ENCODE results near the gene SLC9A9.

The SLC9A9 gene

DNA sequence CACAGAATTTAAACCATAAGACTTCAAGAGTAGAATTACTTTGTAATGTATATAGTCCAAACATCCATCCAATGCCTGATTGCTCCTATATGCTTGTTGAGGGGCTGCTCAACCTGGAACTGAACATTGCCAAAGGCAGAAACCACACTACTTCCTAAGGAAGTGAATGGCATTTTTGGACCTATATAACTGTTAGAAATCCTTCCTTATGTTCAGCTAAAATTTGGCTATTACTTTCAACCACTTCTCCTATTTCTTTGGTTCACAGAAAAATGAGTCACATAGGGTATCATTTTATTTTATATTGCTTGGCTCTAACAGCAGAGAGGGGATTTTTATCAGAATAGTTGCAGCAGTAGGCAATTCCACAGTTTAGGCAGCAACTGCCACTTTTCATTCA is 342.1 kb downstream of the SLC9A9 start:
- DNase-seq (ENCODE audit: low spot score), result no peak

- no peak for DNase-seq (ENCODE audit: low spot score)
Observed at GRCh38 chr3:143503325-143503885, 344.9 kb downstream of the SLC9A9 start.

DNA sequence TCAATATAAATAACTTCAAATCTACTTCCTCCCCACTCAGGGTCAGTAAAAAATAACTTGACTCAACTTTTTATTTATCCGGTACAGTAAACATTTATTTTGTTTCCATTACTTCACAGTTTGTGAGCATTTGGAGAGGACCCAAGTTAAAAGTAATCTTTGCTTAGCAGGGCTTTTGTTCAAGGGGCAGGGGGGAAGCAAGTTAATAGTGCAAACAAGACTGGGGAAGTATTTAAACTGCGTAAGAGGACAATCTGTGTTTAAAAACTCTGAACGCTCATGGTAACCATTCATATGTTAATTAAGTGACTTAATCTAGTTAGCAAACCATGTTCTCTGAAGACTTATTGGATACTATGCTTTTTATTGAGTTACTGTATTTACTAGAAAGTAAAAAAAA is 346.2 kb downstream of the SLC9A9 start:
- DNase-seq (ENCODE audit: low spot score), result no peak

- DNase-seq (ENCODE audit: low spot score), result no peak
Observed at GRCh38 chr3:143497382-143497781, 350.9 kb downstream of the SLC9A9 start.

DNA sequence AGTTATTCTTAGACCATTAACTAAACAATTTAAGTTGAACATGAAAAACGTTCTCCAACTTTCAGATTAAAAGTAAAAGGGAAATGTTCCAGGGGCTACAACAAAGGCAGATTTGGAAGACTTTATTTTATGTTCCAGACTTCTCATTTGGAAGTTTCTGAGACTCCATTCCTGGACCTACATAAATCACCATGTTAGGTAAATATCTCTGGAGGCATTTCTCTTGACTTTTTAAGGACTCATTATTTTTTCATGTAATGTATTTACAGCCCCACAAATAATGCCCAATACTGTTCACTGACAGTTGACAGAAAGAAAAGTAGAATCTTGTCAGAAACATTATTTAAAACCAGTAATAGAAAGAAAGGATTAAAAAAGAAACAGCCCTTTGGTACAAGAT is 352.1 kb downstream of the SLC9A9 start:
- no peak for DNase-seq (ENCODE audit: low spot score)

GRCh38 chr3:143495527-143495926 is 352.7 kb downstream of the SLC9A9 start:
- no peak for DNase-seq (ENCODE audit: low spot score)

DNA sequence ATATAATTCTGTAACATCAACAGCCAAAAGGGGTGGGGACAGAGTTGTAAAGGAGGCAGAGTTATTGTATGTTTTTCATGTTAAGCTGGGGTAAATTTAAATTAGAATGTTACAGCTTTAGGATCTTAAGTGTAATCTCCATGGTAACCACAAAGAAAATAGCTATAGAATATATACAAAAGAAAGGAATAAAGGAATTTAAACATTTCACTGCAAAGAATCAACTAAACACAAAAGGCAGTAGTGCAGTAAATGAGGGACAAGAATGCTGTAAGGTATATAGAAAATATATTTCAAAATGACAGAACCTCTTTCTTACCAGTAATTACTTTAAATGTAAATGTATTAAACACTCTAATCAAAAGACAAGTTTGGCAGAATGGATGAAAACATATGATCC is 361.7 kb downstream of the SLC9A9 start:
- no peak for DNase-seq (ENCODE audit: low spot score)

DNA sequence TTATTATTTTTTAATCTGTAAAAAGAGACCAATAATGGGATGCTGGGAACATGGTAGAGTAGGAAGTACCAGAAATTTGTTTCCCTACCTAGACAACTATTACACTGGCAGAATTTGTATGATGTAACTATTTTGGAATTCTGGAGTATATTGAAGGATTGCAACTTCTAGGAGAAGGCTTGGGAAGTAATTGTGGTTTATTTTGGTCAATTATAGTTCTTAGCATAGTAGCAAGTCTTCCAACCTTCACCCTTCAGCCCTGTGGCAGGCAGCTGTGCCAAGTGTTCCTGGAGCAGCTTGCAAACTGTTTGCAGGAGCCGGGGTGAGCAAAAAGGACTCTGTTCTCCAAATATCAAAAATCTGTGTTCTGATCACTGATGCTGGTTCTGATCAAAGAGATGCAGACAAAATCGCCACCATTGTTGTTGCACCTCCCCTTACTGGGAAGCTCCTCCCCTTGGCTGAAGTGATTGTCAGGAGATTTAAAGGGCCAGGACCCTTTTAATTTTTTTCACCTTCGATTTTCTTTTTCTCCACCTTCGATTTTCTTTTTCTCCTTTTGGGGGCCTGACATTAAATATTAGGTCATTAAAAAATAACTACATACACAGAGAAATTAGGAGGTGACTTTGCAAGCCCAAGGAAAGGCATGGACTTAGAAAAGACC is 363.3 kb downstream of the SLC9A9 start:
- DNase-seq (ENCODE audit: low spot score), result no peak

GRCh38 chr3:143483214-143483613 is 365.1 kb downstream of the SLC9A9 start:
- DNase-seq (ENCODE audit: low spot score), result no peak

- DNase-seq (ENCODE audit: low spot score), result no peak
Observed at GRCh38 chr3:143482106-143483088, 365.9 kb downstream of the SLC9A9 start.

DNA sequence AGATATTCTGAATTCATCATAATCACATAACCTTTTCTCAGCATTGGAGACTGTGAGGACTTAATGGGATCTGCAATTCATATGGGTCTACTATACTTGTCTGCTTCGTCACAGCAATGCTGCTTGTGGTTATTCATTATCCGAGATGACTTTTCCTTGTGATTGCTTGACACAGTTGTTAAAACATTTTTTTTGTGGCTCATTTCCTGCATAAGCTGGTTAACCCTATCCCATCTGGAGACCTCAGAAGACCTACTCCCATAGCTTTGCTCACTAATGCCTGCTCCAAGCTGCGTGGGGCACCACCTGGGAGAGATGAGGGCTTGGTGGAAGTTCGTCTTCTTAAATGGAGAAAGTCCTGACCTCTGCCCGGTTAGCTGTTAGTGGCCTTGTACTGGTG is 367.9 kb downstream of the SLC9A9 start:
- no peak for DNase-seq (ENCODE audit: low spot score)

DNA sequence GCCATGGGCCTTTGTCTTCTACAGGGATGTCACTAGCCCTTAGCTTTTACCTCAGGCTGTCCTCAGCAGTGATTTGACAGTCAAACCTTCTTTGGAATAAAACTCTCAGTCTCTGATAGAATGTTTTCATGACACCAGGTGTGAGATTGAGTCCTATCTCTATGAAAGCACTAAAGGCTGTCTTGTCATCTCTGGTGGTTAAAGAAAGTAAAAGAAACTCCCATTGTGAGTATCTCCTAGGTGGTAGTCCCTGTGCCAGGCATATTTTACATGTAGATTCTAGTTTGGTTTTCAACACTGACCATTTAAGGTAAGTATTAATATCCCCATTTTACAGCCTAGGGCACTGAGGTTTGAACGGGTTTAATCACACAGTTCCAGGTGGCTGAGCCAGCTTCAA is 368.5 kb downstream of the SLC9A9 start:
- no peak for DNase-seq (ENCODE audit: low spot score)

DNA sequence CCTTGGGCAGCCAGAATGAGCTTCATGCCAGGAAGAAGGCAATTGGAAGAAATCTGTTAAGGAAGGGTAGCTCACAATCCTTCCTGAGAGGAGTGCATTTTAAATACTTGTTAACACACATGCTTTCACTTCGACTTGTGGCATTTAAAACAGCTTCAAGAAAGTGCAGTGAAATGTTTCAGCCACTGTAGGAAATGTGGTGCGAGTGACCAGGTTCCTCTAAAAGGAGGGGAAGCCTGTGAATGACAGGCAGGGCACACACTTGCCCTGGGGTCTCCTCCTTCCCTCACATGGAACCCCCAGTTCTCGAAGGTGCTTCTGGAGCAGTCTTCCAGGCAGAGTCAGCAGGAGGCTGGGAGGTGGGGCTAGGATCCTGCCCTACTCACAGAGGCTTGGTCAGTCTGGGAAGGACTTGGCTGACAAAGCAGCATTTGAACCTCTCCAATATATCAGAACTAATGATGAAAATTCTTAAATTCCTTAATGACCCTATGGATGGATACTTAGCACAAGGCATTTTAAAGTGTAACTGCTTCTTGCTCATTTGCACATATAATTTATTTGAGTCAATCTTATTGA is 370.1 kb downstream of the SLC9A9 start:
- DNase-seq (ENCODE audit: low spot score), result no peak

DNA sequence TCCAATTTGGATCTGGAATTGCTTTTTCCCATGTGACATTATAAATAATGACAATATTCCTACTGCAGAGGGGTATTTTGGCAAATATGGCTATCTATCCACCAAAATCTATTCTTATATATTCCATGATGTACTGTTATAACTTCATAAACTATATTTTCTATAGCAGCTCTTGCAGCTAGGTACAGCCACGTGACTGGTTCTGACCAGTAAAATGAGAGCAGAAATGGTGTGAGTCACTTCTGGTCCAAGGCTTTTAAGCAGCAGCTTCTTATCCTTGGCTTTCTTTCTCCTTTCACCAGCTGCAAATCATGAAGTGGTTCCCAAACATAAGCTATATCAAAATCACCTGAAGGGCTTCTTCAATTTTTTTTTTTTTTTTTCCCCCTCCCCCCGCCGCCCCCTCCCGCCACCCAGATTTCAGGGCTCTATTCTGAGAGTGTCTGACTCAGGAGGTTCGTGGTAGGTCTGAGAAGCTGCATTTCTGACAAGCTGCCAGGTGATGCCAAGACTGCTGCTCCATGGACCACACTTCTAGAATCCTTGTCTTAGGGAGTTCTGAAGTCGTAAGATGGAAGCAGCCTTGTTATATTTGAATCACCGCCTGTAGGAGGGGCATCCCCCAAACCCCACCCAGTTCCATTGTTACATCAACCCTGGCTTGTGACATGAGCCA is 371.2 kb downstream of the SLC9A9 start:
- DNase-seq (ENCODE audit: low spot score), result no peak

GRCh38 chr3:143475981-143476380 is 372.3 kb downstream of the SLC9A9 start:
- no peak for DNase-seq (ENCODE audit: low spot score)

DNA sequence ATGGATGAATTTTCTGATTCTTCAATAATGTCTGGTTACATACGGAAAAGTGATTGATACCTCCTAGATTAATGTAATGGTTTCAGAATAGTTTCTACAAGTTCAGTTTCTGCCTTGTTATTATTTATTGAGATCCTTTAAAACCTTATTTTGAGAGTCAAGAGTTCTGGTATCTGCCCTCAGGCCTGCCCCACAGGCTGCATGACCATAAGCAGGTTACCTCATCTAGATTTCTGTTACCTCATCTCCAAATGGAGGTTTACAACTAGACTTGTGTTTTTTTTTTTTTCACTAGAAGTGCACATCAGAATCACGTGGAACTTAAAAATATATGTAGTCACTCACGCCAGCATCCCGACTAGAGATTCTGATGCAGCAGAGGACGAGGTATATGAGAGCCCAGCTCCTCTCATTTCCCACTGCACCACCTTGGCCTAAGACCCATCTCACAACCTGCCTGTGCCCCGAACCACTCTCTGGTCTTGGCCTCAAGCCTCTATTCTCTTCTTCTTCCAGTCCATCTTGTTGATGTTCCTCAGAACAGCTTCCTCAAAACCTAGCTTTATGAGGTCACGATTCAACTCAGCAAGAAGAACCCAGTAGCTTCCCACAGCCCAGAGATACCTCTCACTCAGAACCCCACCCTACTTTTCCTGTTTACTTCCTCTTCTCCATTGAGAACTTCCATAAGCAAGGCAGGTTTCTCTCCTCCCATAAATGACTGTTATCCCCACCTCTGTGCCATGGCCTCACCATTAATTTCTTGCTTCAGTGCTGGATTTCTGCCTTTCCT is 375.3 kb downstream of the SLC9A9 start:
- DNase-seq (ENCODE audit: low spot score), result no peak

DNA sequence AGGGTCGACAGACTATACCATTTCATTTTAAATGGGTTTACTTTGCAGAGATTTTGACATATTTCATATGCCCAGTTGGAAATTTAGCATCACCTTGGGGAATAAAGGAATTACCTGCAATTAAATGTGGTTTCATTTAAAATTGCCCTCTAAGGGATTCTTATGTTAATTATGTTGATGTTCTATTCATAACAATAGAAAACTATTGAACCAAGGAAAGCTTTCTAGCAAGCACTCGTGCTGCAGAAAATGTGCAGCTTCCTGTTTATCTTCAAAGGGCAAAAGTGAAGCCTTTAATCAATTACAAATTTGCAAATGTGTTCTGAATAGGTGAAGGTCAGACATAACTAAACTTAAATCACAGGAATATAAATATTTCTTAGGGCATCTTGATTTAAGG is 376.6 kb downstream of the SLC9A9 start:
- DNase-seq (ENCODE audit: low spot score), result no peak

DNA sequence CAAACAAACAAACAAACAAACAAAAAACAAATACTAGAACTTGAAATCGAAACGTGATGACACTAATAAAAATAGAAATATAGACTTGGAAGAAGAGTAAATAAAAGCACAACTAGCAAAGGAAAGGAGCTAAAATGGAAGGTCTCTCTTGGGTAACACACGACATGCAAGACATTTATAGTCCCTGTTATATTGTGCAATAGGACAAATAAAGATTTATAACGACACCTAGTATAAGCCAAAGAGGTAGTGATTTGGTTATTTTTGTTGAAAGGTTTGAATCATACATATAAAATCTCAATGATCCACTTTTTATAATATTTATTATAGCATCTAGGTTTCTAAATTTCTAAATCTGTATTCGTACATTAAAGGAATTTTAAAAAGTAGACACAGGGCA is 379.1 kb downstream of the SLC9A9 start:
- no peak for DNase-seq (ENCODE audit: low spot score)

DNA sequence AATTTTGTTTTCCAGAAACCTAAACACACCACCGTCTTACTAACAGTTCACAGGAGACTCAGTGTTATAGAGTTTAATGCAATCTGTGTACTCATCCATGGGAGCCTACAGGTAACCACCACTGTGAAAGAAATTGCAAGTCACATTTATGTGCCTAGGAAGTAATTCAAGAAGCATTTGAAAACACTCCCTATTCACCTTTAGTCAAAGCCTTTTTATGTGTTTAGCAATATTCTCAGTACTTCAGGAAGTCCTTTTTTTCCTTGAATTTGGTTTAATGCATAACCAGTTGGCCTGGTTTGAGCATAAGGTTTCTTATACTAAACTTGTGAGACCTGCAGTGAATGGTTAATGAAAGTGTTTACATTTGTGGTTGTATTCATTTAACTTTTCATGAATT is 382.6 kb downstream of the SLC9A9 start:
- DNase-seq (ENCODE audit: low spot score), result no peak

GRCh38 chr3:143464850-143465249 is 383.4 kb downstream of the SLC9A9 start:
- no peak for DNase-seq (ENCODE audit: low spot score)

GRCh38 chr3:143455480-143455879 is 392.8 kb downstream of the SLC9A9 start:
- no peak for DNase-seq (ENCODE audit: low spot score)

Data from HuH-7 (cell line).